GM12872 (cell line): ENCODE measurements around the gene STIP1.

ENCODE experiments used
- TF ChIP-seq, protein P1 (sequence below): IDR thresholded peaks from 3 replicates; pipeline ENCODE4 v1.5.1; 2011; ENCODE audit warnings: low read depth, mild to moderate bottlenecking, low read length, moderate library complexity; ENCODE audit not compliant: insufficient read depth

STIP1 gene

DNA sequence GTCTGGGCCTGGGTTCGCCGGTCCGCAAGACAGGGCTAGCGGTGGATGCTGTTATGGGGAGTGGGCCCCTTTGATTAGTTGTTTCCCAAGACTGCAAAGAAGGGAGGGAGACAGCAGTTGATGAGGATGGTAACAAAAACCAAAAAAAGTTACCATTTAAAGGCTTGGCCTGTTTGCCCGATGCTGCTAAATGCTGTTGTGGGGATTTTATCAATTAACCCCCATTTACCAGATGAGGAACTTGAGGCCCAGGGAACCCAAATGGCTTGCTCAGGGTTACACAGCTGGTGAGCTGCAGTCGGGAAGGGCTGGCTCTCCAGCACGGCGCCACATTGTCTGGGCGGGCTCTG, 36.7 kb downstream of the STIP1 start:
- TF ChIP-seq, protein P1, sequence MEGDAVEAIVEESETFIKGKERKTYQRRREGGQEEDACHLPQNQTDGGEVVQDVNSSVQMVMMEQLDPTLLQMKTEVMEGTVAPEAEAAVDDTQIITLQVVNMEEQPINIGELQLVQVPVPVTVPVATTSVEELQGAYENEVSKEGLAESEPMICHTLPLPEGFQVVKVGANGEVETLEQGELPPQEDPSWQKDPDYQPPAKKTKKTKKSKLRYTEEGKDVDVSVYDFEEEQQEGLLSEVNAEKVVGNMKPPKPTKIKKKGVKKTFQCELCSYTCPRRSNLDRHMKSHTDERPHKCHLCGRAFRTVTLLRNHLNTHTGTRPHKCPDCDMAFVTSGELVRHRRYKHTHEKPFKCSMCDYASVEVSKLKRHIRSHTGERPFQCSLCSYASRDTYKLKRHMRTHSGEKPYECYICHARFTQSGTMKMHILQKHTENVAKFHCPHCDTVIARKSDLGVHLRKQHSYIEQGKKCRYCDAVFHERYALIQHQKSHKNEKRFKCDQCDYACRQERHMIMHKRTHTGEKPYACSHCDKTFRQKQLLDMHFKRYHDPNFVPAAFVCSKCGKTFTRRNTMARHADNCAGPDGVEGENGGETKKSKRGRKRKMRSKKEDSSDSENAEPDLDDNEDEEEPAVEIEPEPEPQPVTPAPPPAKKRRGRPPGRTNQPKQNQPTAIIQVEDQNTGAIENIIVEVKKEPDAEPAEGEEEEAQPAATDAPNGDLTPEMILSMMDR = no peak

DNA sequence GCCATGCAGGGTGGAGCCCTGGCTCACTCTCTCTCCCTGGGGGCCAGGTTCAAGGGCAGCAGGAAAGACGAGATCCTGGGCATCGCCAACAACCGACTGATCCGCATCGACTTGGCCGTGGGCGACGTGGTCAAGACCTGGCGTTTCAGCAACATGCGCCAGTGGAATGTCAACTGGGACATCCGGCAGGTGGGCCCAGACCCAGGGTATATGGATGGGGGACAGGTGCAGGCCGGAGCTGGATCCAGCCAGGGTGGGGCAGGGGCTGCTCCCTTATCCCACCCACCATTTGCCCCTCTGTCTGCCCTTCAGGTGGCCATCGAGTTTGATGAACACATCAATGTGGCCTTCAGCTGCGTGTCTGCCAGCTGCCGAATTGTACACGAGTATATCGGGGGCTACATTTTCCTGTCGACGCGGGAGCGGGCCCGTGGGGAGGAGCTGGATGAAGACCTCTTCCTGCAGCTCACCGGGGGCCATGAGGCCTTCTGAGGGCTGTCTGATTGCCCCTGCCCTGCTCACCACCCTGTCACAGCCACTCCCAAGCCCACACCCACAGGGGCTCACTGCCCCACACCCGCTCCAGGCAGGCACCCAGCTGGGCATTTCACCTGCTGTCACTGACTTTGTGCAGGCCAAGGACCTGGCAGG, 37.2 kb downstream of the STIP1 start:
- TF ChIP-seq, protein P1 = no peak

DNA sequence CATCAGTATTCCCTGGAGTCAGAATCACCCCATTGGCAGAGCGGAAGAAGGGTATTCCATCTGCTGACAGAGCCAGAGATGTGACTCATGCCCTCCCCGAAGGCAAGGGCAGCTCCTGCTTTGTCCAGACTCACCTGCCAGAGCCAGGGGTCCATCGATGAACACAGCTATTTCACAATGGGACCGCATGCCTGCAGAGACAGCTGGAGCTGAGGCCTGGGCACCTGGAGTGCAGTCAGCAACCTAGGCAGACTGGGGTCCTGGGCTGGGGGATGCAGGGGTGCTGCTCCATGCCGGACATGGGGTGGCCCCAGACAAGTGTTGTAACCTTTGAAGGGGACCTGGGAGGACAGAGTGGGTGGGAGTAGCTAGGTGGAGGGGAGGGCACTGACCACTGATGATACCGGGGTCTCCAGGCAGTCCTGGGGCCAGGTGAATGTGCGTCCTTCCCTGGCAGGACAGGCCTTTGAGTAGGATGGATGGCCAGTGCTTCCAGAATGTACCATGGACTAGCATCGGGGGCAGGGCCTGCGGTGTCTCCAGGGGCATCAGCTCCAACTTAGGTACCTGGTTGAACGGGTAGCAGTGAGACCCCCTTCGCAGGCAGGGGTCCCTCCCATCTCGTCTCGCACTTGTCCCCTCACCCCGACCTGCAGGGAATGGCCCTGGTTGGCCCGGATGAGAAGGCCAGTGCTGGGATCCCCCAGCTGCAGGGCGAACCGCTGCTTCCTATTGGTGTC, 38.4 kb downstream of the STIP1 start:
- TF ChIP-seq, protein P1 = no peak

DNA sequence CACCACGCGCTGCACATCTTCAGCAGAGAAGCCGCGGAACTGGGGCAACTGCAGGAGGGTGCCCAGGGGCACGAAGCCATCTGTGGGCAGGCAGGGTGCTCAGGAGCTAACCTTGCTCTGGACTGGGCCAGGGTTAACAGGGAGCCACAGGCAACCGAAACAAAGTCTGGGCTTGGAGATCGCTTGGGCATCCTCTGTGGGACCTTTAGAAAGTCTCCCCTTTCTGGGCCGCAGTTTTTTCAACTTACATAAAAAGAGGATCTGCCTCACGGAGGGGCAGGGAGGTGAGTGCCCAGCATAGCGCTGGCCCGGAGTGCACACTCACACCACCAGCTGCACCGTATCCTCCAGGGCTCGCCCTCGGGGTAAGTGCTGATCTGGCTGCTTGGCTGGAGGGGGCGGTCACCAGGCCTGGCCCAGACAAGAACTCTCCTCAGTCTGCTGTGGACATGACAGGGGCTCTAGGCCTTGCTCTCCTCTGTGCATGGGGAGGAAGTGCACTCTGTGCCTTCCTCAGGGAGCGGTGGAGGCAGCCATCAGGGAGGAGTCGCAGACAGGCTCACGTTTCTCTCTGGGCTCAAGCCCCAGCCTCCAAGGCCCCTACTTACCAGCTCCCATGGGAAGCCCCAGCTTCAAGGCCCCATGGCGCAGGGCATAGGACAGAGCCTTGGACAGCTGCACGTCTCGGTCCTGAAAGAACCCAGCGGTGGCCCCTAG, 39.1 kb downstream of the STIP1 start:
- TF ChIP-seq, protein P1 = no peak

DNA sequence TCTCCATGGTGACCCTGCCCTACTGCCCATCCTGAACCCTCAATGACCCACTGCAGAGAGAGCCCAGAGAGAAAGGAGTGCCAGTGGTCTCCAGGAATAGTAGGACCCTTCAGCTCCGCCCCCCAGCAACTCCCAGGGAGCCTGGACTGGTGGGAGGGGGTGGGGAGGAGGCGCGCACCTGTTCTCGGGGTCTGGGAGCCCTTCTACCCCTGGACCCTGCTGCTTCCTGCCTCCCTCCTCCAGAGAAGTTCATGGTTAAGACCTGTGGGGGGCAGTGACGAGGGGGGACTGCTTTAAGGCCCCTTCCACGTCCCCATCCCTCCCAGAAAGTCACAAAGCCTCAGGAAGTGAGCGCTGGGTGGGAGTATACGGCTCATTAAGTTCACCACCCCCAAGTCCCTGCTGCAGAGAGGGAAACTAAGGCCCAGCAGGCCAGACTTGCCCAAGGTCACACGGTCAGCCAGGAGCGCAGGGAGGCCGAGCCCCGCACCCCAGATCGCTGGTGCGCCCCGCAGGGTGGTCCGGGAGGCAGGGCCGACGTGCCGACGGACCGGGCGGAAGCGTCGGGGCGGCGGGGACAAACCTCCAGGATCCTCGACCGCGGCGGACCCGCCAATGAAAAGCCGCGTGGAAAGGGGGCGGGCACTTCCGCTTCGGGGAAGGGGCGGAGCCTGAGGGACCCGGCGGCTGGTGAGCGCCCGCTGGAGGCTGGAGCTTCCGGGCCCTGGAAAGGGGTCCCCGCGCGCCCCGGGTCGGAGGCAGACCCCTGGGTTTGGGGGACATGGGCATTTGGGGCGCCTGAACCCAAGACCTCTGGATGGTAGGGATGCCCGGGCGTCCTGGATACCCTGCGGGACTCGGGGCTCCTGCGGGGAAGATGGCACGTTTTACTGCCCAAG, 39.9 kb downstream of the STIP1 start, which contains the start of the genes NUDT22 and TRPT1:
Gene NUDT22 (plus strand): TSS at position 667 of the 899 bp plus-strand sequence. CDS start 379 bp downstream, outside the sequence.
Gene TRPT1 (minus strand): TSS at position 579 of the 899 bp plus-strand sequence. CDS start 326 bp downstream, at position 253.
- TF ChIP-seq, protein P1 = peak; percentile 58

DNA sequence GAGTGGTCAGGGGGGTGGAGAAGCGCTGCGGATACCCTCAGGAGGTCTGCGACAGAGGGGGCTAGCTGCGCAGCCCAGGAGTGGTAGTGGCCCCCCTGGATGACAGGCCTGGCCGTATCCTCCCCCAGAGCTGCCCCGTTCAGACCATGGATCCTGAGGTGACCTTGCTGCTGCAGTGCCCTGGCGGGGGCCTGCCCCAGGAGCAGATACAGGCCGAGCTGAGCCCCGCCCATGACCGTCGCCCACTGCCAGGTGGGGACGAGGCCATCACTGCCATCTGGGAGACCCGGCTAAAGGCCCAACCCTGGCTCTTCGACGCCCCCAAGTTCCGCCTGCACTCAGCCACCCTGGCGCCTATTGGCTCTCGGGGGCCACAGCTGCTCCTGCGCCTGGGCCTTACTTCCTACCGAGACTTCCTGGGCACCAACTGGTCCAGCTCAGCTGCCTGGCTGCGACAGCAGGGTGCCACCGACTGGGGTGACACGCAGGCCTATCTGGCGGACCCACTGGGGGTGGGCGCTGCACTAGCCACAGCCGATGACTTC, 40.6 kb downstream of the STIP1 start:
- TF ChIP-seq, protein P1 = no peak
